GM21786 (cell line): ENCODE results near the gene SLIRP.
"Not testable (repeated sequence)": the region's sequence is repeated elsewhere in the genome, so short reads cannot be mapped to it uniquely, and the experiment has no call there.

Experiments used
- ATAC-seq: cut with Tn5 transposase; IDR thresholded peaks from one replicate; pipeline ENCODE4 v1.9.1; 2021; ENCODE audit not compliant: unreplicated experiment

Gene SLIRP

DNA sequence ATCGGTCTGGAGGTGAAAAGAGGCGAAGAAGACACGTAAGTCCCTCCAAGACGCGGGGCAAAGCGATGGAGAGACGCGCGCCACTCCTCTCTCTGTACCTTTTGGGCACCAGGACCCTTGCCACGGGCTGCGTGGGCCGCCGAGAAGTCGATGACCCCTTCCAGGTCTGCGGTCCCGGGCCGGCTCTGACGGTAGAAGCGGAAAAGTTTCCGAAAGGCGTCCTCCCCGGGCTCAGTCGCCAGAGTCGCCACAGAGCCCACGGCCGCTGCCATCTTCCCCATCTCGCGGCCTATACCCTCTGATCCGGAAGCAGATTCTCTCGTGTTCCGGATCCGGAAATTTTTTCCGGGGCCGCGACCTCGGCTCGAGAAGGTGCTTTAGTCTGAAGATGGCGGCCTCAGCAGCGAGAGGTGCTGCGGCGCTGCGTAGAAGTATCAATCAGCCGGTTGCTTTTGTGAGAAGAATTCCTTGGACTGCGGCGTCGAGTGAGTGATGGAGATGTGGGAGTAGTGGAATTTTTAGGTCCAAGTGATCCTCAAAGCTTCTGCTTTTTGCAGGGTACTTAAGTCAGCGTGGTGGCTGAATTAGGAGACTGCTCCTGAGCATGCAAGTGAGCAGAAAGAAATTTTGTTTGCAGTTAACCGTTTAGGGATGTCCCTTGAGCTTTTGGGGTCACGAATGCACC lies at the start of gene SLIRP, which contains the start of gene ALKBH1:
Gene SLIRP, plus strand, starts transcription at position 380 of the 685 bp plus-strand sequence. Its CDS starts 9 bp downstream, at position 389.
Gene ALKBH1, minus strand, starts transcription at position 300 of the 685 bp plus-strand sequence. Its CDS starts 19 bp downstream, at position 281.
- ATAC-seq, result peak; percentile 96

GRCh38 chr14:77659831-77660230 lies 48.1 kb upstream of the SLIRP start:
- ATAC-seq, result no peak

DNA sequence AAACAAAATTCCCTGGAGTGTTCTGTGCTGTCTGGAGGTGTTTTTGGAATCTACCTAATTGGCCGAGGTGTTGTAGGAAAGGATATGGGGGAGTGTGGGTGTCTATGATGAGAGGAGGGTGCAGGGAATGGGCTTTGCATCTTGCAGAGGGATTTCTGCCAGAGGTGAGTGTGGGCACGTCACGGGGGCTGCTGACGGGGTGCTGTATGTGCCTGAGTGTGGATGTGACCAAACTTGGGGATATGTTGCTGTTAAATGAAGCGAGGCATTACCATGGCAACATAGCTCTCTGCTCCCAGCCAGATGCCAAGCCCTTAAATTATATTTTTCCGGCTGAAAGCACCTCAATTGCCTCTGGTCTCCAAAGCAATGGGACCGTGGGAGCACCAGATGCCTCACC lies 47.1 kb upstream of the SLIRP start:
- no peak for ATAC-seq

DNA sequence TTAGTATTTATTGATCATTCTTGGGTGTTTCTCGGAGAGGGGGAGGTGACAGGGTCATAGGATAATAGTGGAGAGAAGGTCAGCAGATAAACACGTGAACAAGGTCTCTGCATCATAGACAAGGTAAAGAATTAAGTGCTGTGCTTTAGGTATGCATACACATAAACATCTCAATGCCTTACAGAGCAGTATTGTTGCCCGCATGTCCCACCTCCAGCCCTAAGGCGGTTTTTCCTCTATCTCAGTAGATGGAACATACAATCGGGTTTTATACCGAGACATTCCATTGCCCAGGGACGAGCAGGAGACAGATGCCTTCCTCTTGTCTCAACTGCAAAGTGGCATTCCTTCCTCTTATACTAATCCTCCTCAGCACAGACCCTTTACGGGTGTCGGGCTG lies 46.3 kb upstream of the SLIRP start:
- ATAC-seq, result not testable (repeated sequence)

DNA sequence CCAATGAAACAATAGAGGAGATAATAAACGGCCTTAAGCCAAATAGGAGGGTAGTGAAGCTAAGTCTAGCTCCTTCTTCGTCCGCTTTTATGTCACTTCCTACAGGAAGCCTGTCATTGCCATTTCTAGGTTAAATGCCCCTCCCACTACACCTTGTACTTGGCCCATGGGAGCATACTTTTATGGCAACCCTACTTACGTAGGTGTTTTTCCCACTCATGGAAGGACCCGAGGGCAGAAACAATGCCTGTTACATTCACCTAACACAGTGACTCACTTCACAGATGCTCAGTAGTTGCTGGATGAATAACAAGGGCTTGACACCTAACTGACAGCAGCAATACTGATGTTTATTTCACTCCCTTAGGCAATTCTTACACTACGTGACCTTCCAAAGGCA lies 44.6 kb upstream of the SLIRP start:
- no peak for ATAC-seq

DNA sequence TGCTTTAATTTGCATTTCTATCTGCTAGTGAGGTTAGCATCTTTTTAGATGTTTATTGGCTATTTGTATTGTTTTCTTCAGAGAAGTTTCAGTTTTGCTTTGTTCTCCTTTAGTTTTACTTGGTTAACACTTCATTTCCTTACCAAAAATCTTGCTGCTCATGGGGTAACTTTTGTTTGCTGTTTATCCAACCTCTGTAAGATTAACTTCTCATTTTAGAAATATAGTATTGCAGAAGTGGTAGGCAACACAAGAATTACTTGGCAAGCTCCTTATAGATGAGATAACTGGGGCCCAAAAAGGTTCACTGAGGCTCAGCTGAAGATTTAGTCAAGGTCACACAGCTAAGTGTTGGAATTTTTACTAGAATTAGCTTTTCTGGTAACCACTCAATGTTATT lies 40.6 kb upstream of the SLIRP start:
- no peak for ATAC-seq

DNA sequence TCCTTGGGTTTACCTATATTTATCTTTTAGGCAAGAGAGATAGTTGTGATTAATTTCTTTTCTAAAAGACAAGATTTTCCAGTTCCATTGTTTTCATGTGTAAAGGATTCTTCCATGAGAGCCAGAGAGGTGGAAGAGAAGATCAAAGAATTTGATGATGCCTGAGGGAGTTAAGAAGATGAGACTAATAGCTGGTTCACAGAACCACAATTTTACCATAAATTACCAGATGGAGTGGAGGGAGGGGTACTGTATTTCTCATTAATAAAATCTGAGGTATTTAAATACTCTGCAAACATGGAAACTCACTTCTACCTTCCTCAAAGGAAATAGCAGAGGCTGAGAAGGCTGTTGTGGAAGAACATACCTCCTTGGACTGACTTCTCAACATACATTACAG lies 34.7 kb upstream of the SLIRP start:
- no peak for ATAC-seq

DNA sequence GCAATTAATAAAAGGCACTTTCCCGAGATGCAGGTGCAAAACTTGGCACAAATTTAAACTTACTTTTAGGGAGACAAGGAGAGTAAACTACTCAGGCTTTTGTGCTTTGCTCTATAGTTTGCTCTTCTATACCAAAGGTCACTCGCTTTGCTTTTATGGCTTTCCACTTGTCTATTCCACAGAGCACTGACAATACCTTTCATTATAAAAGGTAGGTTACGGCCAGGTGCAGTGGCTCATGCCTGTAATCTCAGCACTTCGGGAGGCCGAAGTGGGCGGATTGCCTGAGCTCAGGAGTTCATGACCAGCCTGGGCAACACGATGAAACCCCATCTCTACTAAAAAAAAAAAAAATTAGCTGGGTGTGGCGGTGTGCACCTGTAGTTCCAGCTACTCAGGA lies 33.0 kb upstream of the SLIRP start:
- no peak for ATAC-seq

- ATAC-seq, result no peak
Observed at GRCh38 chr14:77681196-77682157, 26.4 kb upstream of the SLIRP start.

DNA sequence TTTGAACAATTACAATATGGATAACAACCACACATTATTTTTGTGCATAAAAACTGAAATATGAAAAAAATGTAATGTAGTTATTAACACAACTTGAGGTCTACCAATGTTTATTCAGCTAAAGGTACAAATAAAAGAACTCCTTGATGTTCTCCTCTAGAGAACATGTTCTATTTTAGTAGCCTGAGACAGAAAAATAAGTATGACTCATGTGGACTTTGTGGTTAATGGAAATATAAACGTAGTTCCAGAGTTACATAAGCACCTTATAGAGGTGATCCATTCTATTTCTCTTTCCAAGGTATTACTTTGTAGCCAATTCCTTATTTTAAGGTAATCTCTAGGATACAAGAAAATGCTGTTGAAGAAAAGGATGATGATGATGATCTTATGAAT lies 25.7 kb upstream of the SLIRP start:
- no peak for ATAC-seq

DNA sequence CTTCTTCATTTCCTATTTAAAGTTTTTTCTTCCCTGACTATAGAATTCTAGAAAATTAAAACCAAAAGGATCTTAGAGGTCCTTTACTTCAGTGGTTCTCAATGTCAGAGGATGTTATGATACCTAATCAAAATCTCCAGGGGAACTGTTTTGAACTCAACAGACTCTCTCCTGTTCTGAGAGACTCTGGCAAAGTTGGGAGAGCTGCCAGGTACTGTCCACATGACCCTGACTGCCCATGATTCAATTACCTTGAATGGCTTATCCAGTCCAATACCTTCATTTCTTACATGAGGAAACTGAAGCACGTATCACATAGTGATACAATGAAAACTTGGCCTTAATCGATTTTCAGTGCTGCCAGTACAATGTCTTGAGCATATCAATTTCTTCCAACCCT lies 16.6 kb upstream of the SLIRP start:
- no peak for ATAC-seq

DNA sequence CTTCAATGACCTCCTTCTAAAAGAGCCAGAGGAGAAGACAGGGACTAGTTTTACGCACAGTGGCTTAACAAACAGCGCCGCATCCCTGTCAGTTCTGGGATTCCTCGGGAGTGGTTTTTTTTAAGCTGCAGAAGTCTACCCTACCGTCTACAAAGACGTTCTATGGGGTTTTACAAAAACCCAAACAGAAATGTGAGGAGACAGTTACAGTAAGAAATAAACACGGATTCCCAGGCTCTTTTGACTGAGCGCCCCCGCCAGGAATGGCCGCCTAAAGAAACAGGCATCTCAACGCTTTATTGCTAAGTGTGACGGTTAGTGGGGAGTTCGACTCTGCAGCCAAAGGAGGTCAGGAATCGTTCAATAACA lies 564 bp upstream of the SLIRP start:
- peak; percentile 36 for ATAC-seq

DNA sequence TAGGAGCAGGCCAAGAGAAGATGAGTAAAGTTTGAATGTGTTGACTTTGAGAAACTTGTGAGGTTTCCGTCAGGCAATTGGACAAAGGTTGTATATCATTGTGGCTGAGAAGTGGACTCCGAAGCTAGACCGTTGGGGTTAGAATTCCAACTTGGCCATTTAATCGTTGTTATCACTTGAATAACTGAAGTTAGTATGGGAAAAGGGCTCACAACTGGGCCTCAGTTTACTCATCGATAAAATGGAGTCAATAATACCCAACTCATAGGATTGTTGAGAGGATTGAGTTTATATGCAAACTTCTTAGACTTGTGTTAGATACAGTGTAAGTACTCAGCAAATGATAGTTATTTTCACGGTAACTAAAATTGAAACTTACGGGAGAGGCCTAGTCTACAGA lies 846 bp downstream of the SLIRP start:
- ATAC-seq, result no peak

DNA sequence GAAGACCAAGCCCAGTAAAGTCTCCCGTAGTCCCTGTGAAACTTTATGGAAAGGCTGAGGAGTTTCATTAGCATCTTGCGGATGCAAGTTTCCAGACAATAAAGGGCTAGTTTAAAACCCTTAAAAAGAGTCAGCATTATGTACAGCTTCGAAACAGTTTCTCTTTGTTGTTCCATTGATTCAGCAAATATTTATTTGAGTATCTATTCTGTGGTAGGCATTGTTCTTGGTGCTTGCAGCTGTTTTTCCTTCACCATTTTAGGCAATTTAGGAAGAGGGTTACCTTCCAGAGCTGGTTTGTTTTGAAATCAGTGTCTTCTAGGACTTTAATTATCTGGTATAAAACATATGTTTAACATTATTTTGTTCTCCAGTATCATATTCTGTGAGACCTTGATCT lies 1.5 kb downstream of the SLIRP start:
- no peak for ATAC-seq

GRCh38 chr14:77710364-77710763 lies 2.5 kb downstream of the SLIRP start:
- ATAC-seq, result no peak

- ATAC-seq, result no peak
Observed at GRCh38 chr14:77714926-77715325, 7.0 kb downstream of the SLIRP start.

DNA sequence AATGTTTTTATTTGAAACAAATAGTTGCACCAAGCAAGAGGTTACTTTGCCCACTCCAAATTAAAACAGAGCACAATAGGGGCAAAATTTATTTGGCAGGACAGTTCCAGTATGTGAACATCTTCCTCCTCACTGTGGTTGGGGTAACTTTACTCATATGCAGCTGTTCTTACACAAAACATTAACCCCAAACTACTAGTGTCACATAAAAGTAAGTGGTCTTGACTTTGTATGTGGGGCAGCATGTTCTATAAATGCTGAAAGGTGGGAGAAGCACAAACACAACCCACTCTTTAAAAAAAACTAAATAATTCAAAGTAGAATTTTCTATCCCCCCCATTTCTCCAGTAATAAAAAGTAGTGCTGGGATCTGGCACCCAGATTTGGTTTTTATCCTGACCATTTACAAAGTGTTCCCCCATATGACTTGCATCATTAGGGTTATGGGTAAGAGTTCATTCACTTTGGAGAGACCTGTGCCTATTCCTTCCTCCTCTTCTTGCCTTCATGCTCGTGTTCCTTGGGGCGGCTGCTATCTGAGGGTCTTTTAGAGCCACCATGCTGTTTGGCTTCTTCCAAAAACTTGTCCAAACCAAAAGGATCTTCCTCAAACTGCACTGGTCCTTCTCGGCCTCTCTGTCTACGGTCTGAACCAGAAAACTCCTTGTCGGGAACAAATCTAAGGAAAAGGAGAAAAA lies 9.9 kb downstream of the SLIRP start:
- ATAC-seq, result no peak

GRCh38 chr14:77721437-77721836 lies 13.5 kb downstream of the SLIRP start:
- ATAC-seq, result no peak

GRCh38 chr14:77722301-77722700 lies 14.4 kb downstream of the SLIRP start:
- no peak for ATAC-seq

DNA sequence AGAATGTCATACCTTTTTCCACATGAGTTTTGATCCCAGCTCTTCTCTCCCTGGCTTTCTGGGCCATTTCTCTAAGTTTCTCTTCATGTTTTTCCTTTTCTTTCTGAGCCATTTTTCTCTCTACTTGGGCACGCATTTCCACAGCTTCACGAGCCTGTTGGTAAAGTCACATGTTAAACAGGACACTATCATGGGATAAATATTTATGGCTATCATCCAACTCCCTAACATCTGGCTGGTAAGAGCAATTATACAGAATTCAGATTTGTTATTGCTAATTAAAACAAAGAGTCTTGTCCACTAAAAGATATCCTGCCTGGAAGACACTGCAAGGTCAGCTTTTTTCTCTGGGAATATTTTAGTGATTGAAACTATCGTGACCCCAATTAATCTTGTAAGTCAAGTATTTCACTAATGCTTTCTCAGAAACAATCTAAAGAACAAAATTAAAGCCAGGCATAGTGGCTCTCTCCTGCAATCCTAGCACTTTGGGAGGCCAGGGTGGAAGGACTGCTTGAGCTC lies 23.1 kb downstream of the SLIRP start:
- no peak for ATAC-seq

DNA sequence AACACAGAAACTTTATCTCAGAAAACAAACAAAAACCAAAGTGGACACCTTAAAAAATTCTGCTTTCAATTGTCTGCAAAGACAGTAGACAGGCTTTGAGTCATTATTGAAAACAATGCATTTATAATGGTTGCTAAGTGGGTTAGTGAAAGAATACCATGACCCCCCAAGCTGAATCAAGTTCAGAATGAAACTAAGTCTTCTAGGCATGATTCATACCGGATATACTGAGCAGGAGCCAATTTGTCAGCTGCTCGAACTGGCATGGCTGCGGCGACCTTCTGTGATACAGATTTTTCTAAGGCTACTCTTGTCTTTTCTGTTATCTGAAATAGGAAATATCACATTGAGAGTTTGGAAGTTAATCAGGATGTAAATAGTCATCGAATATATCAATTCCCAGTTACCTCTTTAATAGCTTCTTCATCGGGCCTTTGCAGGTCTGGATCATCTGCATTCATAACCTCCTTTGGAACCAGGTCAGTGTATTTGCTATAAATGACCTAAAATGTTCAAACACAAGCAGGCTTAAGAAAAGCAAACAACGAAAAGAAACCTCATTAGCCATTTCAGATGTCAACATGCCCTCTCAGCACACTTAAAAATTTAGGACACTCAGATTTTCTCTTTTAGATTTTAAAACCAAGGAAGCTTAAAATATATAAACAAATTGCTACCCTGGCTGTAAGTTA lies 30.8 kb downstream of the SLIRP start:
- no peak for ATAC-seq
